Effector CD8-positive, alpha-beta T cell (primary cell): ENCODE data around the gene ISOC2.
"Not testable (repeated sequence)": the region's sequence is repeated elsewhere in the genome, so short reads cannot be mapped to it uniquely, and the experiment has no call there.

Experiments used
- DNase-seq: peaks from one replicate; lab custom pipeline; 2025; lab: John Stamatoyannopoulos, UW
- total RNA-seq, 4 experiments: gene quantifications; one replicate each; lab custom pipeline; 2026; lab: John Stamatoyannopoulos, UW

ISOC2 gene, protein sequence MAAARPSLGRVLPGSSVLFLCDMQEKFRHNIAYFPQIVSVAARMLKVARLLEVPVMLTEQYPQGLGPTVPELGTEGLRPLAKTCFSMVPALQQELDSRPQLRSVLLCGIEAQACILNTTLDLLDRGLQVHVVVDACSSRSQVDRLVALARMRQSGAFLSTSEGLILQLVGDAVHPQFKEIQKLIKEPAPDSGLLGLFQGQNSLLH
- 8.5 to 26.3 (median 15.6) reads per million in 4 experiments for total RNA-seq

- peak; percentile 100 for DNase-seq
Observed at GRCh38 chr19:55461259-55461973, at the start of gene ISOC2. Gene ISOC2, minus strand, starts transcription at chr19:55461642. Its CDS starts 5,156 bp downstream, at chr19:55456486.

GRCh38 chr19:55508120-55508519 is 46.7 kb upstream of the ISOC2 start:
- DNase-seq = no peak

DNA sequence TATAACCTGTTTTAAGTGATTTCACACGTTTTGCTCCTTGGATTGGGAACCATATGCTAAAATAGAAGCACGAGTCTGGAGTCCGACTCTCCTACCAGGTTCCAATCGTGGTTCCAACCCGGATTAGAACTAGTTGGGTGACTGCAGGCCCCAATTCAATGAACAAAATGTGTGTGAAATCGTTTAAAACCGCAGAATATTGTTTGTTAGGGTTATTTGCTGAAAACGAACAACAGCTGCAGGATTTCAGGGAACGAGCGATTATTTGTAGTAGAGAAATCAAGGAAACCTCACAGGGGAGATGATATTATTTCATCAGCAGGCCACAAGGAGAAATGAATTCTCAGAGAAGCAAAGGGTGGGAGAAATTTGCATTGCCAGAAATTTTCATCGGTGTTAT is 43.5 kb upstream of the ISOC2 start:
- no peak for DNase-seq

DNA sequence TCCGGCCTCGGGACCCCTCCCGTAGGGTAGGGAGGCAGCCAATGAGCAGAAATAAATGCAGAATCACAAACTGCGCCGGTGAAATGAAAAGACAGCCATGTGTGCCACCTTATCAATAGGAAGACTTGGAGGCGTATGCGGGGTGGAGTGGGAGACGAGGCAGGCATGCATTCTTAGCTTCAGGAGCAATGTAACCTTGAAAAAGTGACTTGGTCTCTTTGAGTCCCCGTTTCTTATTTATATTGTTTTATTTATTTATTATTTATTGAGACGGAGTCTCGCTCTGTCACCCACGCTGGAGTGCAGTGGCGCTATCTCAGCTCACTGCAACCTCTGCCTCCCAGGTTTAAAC is 42.8 kb upstream of the ISOC2 start:
- DNase-seq = no peak

DNA sequence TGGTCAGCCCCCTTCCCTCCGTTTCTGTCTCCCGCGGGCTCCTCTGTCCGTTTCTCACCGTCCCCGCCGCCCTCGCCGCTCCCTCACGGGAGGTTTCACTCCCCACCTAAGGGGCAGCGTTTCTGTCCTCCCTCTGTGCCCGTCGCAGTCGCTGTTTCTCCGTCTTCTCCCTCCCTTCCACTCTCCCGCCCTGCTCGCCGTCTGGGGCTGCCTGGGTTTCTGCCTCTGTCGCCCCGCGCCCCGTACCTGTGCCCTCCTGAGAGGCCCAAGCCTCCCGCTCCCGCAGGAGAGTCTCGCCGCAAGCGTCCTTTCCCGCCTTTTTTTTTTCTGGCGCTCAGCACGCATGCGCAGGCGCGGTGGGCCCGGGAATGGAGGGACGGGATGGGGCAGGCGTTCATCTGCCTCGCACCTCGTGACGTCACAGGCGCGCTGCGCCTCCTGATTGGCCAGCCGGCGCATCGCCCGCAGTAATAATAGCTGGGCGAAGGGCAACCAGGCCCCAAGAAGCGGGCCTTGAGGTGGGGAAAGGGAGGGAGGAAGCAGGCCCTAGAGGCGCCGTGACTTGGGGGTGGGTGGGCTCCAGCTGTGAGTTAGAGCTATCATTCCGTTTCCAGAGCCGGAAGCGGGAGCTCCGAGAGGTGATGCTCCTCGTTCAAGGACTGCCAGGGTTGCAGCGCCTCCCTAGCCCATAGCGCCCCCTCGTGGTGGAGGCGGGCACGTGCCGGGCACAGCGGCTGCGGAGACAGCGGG is 42.2 kb upstream of the ISOC2 start:
- DNase-seq = peak; percentile 94

DNA sequence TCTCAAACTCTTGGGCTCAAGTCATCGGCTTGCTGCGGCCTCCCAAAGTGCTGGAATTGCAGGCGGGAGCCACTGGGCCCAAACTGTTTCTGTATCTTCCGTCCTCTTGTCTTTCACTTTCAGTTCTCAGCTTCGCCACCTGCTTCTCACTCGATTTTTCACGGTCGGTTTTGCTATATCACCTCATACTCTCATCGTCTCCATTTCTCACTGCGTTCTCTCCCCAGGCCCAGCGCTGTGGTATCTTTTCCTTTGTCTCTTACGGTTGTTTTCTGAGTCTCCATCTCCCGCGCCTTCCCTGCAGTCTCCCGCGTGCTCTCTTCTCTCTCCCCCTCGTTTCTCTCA is 41.7 kb upstream of the ISOC2 start:
- DNase-seq = no peak

DNA sequence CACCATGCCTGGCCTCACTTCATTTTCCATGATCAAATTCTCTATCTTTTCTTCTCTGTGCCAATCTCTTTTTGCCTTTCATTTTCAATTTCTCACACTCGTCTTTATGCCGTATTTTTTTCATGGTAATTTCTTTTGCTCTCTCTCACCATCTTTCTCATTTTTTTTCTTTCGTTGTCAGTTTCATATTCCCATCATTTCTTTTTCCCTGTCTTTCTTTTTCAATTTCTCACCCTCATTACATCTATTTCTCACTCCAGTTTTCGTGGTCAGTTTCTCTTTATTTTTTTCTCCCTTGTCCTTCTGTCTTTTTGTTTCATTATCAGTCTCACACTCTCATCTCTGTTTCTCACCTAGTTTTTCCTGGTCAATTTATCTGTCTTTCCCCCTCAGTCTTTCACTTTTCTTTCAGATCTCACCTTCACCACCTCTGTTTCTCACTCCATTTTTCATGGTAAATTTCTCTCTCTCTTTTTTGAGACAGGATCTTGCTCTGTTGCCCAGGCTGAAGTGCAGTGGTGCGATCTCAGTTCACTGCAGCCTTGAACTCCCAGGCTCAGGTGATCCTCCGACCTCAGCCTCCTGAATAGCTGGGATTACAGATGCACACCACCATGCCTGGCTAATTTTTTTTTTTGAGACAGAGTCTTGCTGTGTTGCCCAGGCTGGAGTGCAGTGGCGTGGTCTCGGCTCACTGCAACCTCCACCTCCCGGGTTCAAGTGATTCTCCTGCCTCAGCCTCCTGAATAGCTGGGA is 40.9 kb upstream of the ISOC2 start:
- no peak for DNase-seq

DNA sequence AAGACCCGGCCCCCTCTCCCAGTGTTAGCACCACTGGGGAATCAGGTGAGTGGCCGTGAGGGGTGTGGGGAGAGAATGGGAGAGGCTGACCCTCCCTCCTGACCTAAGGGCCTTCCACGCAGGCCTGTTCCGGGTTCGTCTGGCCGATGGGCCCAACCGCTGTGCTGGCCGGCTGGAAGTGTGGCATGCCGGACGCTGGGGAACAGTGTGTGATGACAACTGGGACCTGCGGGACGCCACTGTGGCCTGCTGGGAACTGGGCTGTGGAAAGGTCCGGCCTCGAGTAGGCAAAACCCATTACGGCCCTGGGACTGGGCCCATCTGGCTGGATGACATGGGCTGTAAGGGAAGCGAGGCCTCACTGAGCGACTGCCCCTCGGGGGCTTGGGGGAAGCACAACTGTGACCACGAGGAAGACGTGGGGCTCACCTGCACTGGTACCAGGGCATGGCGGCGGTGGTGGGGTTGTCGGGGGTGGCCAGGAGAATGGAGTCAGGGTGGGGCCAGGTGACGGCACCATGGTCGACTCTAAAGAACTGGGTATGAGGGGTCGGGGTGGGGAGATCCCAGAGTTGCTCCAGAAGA is 39.0 kb upstream of the ISOC2 start:
- no peak for DNase-seq

GRCh38 chr19:55498246-55498840 is 36.9 kb upstream of the ISOC2 start:
- no peak for DNase-seq

GRCh38 chr19:55497763-55498162 is 36.3 kb upstream of the ISOC2 start:
- no peak for DNase-seq

DNA sequence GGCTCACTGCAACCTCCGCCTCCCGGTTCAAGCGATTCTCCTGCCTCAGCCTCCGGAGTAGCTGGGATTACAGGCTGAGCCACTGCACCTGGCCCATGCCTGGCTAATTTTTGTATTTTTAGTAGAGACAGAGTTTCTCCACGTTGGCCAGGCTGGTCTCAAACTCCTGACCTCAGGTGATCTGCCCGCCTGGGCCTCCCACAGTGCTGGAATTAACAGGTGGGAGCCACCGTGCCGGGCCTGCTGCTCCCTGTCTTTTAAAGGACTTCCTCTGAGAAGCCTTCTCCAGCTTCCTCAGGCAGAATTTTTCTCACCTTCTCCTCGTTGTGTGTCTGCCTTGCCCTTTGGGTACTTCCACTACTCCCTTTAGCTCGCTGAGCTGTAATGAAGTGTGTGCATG is 35.4 kb upstream of the ISOC2 start:
- not testable (repeated sequence) for DNase-seq

GRCh38 chr19:55495646-55496349 is 34.4 kb upstream of the ISOC2 start:
- no peak for DNase-seq

DNA sequence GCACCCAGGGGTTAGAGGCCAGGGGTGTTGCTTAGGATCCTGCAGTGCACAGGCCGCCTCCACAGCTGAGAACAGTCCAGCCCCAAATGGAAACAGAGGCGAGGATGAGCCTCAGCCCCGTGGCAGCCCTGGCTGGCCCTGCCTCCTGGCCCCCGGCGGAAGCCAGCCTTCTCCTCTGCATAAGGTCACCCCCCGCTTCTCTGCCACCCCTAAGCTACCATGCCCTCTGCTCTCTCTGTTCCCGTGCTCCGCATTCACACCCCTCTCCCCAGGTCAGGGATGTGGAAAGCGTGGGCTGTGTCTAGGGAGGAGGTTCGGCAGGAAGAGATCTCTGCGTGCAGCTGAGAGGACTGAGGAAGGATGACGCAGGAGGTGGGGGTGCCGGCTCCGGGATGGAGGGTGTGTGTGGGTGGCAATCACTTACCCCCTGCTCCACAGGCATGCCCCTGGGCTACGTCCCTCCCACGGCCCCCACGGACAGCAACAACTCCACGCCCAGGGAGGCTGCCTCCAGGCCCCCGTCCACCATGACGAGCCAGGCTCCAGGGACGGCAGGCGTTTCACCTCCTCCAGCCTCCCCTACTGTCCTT is 32.8 kb upstream of the ISOC2 start:
- DNase-seq = no peak

- DNase-seq = no peak
Observed at GRCh38 chr19:55493645-55494171, 32.3 kb upstream of the ISOC2 start.

DNA sequence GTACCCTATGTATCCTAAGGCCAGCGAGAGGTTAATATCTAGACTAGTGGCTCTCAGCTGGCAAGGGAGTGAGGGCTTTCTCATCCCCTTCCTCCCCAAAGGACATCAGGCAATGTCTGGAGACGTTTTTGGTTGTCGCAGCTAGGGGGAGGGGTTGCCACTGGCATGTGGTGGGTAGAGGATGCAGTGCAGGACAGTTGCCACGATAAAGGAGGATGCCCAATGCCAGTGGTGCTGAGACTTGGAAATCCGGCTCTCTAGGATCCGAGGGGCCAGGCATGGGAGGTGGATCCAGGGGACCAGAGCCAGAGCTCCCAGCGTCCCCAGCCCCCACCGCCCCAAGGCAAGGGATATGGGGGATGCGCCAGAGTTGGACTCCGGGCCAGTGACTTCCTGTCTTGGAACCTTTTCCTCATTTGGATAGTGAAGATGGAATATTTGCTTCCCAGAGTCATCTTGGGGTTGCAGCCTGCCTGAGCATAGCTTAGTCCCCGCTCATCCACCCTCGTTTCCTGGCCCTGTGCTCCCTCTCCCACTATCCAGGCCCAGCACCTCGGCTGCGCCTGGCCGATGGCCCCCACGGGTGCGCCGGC is 31.7 kb upstream of the ISOC2 start:
- DNase-seq = no peak

DNA sequence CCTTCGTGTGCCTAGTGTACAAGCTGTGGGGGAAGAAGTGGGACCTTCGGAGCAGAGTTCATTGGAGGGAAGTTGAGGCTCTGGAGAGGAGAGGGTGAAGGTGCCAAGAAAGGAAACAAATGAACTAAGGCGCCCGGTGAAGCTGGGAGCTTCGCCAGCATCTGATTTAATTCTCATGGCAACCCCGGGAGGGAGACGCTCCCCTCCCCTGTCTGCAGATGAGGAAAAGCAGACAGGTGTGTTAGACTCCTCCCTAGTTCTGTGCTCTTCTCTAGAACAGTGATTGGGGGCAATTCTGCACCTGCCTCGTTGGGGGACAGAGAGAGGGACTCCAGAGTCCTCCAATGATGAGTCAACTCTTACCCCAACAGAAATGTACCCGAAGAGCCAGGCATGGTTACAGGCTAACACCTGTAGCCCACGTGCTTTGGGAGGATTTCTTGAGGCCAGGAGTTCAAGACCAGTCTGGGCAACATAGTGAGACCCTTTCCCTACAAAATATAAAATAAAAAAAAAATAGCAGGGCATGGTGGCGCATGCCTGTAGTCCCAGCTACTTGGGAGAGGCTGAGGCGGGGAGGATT is 31.0 kb upstream of the ISOC2 start:
- DNase-seq = no peak

- no peak for DNase-seq
Observed at GRCh38 chr19:55491546-55492360, 30.3 kb upstream of the ISOC2 start.
